Germinal center (tissue), 1 donor: ENCODE measurements around the gene GRIK3.

Experiments used
- DNase-seq: peaks from one replicate; pipeline ENCODE4 v3.0.0; 2012; ENCODE audit warnings: mixed read lengths, low spot score

Gene GRIK3

DNA sequence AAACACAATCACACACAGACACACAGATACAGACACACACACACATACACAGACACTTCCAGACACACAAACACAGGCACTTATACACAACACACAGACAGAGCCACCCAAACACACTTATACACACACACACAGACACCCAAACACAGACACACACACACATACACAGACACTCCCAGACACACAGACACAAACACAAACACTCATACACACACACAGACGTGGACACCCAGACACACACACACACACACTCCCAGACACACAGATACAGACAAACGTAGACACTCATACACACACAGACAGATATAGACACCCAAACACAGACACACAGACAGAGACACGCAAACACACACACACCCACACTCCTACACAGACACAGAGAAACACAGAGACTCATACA is 272.1 kb downstream of the GRIK3 start:
- no peak for DNase-seq

DNA sequence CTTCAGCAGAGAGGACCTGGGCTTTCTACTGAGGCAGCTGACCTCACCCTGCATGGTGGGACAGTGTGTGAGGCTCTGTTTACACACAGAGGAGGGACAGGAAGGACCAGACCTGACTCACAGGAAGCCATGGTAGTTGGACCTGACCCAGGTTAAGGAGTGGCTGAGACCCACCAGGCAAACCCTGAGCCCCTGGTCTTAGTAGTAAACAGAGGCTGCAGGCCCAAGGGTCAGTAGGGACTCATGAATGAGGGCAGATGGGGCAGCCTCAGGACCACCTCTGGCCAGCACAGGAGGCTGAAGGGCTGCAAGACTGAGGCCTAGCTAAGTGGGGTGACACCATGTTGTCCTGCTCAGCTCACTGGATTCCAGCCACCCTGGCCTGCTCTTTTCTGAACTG is 273.2 kb downstream of the GRIK3 start:
- DNase-seq: no peak

GRCh38 chr1:36760081-36760480 is 274.2 kb downstream of the GRIK3 start:
- DNase-seq: no peak

GRCh38 chr1:36759355-36759754 is 275.0 kb downstream of the GRIK3 start:
- no peak for DNase-seq

DNA sequence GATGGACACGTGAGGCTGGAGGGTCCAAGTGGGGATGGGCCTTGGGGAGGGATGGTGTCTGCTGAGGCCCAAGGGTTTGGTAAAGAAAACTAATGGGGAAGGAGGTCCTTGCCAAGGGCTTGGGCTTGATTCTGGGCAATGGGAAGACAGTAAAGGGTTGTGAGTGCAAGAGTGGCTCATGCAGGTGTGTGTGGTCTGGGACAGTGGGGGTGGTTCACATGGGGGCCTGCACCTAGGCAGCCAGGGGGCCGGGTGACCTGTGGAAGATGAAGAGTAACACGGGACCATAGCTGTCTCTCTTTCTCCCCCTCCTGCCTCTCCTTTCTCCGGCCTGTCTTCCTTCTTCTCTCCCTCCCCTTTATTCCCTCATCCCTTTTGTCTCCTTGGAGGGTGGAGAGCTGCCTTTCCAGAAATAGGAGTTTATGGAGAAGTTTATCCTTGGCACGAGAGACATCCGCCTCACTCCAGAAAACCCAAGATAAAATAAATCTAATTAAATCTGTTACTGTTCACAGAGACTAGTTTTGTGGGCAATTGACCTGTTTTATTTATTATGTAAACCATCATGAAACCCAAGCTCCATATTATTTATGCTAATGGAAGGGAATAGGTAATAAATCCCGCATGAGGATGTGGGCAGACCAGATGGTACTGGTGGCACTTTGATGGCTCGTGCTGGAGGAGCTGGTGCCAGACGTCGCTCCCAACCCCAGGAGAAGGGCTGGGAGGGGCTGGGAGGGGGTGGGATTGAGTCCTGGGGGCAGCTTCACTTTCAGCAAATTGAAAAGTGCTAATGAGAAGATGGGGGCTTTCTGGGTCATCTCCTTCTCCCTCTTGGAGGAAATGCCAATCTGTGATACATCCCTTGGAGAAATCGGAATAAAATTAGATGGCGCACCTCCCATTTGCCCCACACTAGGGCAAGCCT is 278.7 kb downstream of the GRIK3 start:
- no peak for DNase-seq

GRCh38 chr1:36754366-36754765 is 279.9 kb downstream of the GRIK3 start:
- no peak for DNase-seq

GRCh38 chr1:36753451-36753850 is 280.9 kb downstream of the GRIK3 start:
- DNase-seq: no peak

DNA sequence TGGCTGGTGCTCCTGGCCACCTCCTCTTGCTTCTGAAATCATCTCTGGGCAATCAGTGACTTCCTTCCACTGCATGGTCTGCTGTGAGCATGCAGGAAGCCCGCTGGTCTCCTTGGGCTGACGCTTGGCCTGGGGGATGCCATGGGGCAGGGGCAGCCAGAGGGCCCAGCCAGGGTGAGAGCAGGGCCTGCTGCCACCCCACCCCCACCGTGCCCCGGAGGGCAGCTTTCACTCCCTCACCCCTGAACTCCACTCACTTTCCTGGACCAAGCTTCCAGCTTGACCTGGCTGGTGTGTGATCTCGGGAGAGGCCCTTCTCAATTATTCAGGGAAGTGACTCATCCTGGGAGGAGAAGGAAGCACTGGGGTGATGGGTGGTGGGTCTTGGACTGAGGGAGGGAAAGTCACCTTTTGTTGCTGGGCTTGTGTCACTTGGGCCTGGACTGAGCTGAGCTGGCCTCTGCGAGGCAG is 281.4 kb downstream of the GRIK3 start:
- DNase-seq: no peak

- DNase-seq: no peak
Measured at GRCh38 chr1:36752431-36752830, 281.9 kb downstream of the GRIK3 start.

- no peak for DNase-seq
Measured at GRCh38 chr1:36751525-36751924, 282.8 kb downstream of the GRIK3 start.

DNA sequence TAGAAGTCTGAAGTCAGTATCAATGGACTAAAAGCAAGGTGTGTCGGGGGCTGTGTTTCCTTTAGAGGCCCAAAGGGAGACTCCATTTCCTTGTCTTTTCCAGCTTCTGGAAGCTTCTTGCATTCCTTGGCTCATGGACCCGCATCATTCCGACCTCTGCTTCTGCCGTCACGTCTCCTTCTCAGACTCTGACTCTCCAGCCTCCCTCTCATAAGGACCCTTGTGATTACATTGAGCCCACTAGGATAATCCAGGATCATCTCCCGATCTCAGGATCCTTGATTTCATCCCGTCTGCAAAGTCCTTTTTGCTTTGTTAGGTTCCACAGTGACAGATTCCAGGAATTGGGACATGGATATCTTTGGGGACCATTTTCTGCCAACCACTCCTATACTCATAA is 285.8 kb downstream of the GRIK3 start:
- no peak for DNase-seq
